Fibroblast of skin of abdomen (primary cell): ENCODE measurements around the gene RFESD.
"Not testable (repeated sequence)": the region's sequence is repeated elsewhere in the genome, so short reads cannot be mapped to it uniquely, and the experiment has no call there.

Experiments used
- DNase-seq: peaks from one replicate; pipeline ENCODE4 v3.0.0-alpha.2; 2013

The RFESD gene

GRCh38 chr5:95667061-95667618, 20.6 kb downstream of the RFESD start:
- no peak for DNase-seq

DNA sequence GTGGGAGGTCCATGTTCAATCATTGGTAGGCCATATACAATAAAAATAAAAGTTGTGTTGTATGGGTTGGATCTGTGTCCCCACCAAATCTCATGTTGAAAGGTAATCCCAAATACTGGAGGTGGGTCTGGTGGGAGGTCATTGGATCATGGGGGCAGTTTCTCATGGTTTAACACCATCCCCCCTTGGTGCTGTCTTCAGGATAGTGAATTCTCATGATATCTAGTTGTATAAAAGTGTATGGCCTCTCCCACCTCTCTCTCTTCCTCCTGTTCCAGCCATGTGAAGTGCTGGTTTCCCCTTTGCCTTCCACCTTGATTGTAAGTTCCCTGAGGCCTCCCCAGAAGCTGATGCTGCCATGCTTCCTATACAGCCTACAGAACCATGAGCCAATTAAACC, 21.1 kb downstream of the RFESD start:
- DNase-seq, result no peak

DNA sequence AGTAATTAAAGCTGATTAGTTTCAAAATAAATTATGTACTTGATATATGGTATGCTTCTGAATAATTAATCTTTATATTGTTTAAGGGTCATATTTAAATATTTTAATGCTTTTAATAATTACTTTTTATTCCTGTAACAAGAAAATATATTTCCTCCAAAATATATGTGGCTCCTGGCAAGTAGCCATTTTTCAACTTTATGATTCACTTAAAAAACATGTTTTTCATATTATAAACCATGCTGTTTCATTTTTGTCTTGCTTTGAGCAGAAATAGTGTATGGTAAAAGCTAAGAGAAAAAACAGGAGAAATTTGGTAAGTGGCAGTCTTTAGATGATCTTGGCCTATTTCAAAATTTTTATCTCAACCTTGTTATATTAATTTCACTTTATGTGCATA, 21.6 kb downstream of the RFESD start:
- peak; percentile 36 for DNase-seq

GRCh38 chr5:95668728-95669127, 22.2 kb downstream of the RFESD start:
- DNase-seq, result peak; percentile 23

GRCh38 chr5:95669540-95669939, 23.0 kb downstream of the RFESD start:
- DNase-seq, result peak; percentile 83

DNA sequence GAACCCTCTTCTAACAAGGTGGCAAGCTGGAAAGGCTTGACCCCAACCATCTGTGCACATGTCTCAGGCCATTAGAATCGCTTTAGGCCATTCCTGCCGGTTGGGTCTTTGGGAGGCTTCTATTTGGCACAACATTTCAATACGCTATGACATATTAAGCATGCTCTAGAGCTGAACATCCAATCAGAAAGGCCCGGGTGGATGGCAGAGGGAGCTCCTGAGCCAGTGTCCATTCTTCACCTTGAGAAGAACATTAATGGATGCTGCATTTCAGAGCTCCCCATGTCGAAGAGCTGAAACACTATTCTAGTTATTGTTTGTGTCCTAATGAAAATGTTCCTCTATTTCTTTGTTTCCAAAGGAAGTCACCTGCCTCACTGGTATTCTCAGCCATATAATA, 23.4 kb downstream of the RFESD start:
- no peak for DNase-seq

DNA sequence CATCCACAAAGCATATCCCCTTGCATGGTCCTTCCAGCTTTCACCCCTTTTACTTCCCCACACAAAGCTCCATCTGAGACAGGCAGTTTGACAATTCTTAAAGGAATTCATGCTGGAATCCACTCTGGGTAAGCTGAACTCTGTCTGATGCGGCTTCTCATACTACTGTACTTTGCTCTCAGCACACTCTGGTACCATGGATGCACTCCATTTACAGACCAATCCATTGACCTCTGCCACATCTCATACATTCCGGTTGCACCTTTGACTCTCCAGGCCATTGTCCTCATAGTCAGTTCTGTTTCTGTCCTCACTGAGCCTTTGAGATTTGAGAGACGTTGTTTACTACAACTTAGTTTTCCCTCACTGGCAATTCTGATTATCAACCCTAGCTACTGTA, 24.0 kb downstream of the RFESD start:
- DNase-seq, result peak; percentile 14

DNA sequence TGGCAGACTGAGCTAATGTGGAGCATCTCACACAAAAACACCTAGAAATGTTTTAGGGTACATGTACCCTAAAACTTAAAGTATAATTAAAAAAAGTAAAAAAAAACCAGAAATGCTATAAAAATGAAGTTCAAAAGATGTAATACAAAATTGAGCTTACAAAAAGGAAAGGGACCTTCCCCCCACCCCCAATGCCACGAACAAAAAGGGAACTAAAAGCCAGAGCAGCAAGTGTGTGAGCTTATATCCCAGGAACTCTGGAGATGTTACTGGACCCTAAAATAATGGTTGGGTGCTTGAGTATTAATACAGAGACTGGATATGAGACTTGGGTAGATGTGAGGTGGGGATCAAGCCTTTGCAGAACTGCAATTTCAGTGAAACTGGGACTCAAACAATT, 25.2 kb downstream of the RFESD start:
- DNase-seq, result no peak

DNA sequence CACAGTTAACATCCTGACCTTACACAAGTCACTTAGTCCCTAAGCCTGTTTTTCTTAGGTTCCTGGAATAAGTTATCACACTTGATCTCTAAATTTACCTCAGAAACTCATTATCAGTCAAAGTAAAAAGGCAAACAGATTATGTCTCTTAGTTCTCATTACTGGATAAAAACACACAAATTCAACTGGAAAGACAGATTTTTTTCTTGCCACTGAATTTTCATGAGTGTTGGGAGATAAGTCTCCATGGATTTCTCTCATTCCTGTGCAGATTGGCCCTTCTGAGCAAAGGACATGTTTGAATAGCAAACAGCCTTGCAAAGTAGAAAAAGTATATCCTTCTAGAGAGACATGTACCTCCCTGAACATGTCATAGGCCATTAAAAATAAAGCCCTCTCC, 26.1 kb downstream of the RFESD start:
- no peak for DNase-seq

DNA sequence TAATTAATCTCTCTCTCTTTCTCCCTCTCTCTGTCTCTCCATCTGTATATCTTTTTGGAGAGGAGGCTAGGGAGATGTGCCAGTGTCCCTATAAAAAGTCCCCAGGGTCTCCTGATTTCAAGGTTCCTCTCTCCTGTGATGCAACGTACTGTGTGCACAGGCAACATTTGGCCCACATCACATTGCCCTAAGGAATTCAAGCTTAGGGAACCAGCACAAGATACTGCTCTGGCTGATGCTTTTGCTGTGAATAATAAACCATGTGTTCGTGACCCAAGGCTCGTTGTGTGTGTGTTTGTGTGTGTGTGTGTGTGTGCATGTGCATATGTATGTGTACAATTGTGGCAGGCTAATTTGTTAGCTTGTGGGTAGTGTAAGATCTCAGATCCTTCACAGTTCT, 26.5 kb downstream of the RFESD start:
- peak; percentile 64 for DNase-seq

GRCh38 chr5:95682891-95683290, 36.3 kb downstream of the RFESD start, which contains the start of gene SPATA9:
Gene SPATA9 (minus strand): TSS chr5:95682991. CDS start chr5:95682854, 137 bp downstream.
- DNase-seq, result no peak

DNA sequence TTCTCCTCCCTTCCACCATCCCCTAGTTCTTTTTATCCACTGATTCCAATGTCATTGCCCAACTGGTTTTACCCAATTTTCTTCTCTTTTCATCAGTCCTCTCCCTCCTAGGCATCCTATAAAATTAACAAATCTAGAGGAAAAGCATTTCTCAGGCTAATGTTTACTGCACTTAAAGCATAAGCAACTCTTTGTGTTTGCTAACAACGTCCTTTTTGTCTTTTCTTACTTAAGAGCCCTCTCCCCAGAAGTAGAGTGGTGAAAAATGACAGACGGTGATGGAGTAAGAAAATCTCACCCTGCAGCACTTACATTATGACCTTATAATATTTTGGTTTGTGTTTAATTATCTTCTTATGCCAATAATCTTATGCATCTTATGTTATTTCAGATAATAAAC, 37.8 kb downstream of the RFESD start:
- no peak for DNase-seq

GRCh38 chr5:95686651-95687050, 40.1 kb downstream of the RFESD start:
- DNase-seq, result peak; percentile 49

GRCh38 chr5:95689680-95690079, 43.1 kb downstream of the RFESD start:
- DNase-seq, result no peak

- DNase-seq, result no peak
These were observed 43.8 kb downstream of the RFESD start for GRCh38 chr5:95690333-95690732.

DNA sequence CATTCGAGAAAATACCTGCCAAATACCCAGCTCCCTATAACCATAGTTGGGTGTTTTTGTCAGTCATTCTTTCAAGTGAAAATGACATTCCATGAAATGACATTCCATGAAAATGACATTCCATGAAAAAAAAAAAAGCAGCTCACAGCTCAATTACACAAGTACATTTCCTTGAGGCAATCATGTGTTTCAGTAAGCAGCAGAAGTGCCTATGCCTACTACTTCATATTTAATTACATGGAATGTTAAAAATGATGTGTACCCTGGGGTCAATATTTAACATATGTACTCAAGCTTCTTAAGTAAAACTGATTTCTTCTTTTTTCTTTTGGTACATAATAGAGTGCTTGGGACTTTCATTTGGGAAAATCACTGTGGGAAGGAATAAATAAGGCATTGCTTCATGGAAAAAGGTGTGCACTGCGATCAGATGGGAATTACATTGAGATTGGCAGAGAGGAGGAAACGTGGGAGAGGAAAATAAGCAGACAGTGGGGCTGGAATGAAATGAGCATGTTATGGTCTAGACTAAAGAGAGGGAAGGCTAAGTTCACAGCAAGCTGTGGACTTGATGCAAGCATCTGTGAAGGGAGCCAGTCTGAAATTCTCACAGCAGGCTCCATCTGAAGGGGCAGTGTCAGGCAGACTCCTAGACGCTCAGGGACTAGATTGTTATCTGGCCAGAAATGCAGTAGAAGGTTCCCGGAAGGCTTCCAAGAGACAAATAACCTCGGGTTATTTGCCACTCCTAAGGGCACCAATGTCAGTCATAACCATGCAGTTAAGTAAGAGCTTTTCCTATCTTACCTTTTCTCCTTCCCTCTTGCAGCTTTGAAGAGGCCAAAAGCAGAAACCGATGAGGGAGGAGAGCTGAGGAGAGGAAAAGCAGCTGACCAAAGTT, 51.5 kb downstream of the RFESD start:
- DNase-seq, result no peak

- no peak for DNase-seq
These were observed 52.8 kb downstream of the RFESD start for GRCh38 chr5:95699337-95699736.

DNA sequence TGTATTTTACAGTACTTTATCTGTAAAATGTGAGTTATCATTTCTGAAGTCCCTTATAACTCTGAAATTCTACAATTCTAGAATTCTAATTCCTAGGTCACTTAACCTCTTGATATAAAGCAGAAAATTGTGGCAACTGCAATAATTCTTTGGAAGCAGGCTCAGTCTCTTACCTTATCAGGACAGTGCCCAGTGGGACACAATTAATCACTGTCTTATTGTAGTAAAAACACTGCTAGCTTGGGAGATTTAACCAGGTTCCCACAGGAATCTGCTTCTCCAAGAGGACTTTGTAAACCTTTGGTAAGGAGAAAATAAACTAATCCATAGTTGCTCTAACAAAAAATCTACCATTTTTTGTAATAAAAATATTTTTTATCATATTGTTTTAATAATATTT, 54.5 kb downstream of the RFESD start:
- DNase-seq, result no peak

- DNase-seq, result no peak
These were observed 57.6 kb downstream of the RFESD start for GRCh38 chr5:95704150-95704549.

DNA sequence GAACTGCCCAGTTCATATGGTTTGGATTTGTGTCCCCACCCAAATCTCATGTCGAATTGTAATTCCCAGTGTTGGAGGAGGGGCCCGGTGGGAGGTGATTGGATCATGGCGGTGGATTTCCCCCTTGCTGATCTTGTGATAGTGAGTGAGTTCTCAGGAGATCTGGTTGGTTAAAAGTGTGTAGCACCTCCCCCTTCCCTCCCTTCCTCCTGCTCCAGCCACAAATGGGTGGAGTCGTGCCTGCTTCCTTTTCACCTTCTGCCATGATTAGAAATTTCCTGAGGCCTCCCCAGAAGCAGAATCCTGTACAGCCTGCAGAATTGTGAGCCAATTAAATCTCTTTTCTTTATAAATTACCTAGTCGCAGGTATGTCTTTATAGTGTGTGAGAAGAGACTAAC, 59.6 kb downstream of the RFESD start:
- not testable (repeated sequence) for DNase-seq

- DNase-seq, result no peak
These were observed 60.5 kb downstream of the RFESD start for GRCh38 chr5:95707055-95707454.
